Endometrial microvascular endothelial cells (primary cell): Measurements from ENCODE around the gene SETDB2. TPM values are rescaled to one million over a fixed set of nuclear protein-coding genes. Genes with fewer than 3 reads are reported as not detected.
"Not testable (repeated sequence)": the region's sequence is repeated elsewhere in the genome, so short reads cannot be mapped to it uniquely, and the experiment has no call there.

Experiments
- in situ Hi-C: cut with HindIII; loops from 2 replicates; pipeline ENCODE4 v1.10.0; 2017; ENCODE audit warnings: low sequenced_read_pairs, low pct_unique_long_range_greater_than_20kb; ENCODE audit errors: inconsistent ontology term
- total RNA-seq: library from RNA; depleted of rRNA; stranded (reverse); fragments of >200 nt; gene quantifications from one replicate; pipeline ENCODE4 v1.2.3, GENCODE V29; 2015; ENCODE audit errors: inconsistent ontology term

Gene SETDB2
- total RNA-seq, 1 donor from 2014 or later, result 12.2 TPM

DNA sequence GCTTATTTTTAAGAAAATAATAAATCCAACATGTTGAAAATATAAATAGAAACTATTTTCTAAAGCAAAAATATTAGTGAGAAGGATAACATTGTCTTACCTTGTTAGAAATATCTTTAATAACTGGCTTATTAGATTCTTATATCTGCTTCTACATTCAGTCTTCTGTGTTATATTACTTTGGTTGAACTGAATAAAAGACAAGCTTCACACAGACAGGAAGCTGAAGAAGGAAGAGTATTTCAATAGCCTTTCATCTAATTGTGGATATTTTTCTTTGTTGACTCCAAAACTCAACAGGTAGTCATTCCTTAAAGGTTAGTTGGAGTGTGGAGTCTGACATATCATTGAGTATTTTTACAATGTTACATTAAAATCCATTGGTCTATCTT lies 10.9 kb downstream of the SETDB2 start:
- in situ Hi-C loops, result no loop called here

DNA sequence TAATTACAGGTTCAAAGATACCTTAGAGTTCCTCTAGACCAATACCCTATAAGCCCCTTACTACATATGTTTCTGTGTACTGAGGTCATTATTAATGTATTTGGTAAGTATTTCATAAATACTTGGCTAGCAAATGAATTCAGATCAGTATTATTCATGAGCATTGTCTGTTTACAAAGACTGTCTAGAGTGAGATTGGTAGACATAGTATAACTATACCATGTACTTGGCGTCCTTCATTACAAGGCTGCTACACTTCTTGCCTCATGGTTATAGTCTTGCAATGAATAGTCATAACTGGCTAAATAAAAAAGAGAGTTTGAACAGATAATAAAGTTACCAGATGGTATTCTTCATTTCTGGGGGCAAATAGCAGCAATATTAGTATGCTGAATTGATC lies 12.1 kb downstream of the SETDB2 start:
- in situ Hi-C loops, result no loop called here

DNA sequence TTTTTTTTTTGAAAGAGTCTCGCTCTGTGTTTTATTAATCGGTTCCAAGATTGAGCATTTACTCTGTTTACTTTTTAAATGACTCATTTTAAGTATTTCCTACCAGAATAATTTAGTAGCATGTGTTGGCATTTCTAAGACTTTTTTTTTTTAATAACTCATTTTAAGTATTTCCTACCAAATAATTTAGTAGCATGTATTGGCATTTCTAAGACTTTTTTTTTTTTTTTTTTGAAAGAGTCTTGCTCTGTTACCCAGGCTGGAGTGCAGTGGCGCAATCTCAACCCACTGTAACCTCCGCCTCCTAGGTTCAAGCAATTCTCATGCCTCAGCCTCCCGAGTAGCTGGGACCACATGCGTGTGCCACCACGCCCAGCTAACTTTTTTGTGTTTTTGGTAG lies 13.1 kb downstream of the SETDB2 start:
- in situ Hi-C loops, result no loop called here

DNA sequence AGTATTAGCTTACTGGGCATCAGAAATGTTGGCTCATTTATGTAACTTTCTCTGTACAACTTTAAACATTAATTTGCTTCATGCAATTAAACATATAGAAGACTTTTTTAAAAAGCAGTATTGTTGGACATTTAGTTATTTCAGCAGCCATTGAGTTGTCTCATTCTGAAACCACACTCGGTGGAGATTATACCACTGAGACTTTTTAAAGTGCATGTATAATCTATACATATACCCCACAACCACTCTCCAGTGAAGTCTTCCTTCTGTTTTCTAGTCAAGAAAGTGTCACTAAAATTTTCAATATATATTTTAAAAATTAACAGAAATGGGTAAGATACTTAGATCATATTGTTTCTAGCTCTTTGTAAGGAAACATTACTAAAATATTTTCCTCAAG lies 15.5 kb downstream of the SETDB2 start:
- in situ Hi-C loops, result no loop called here

DNA sequence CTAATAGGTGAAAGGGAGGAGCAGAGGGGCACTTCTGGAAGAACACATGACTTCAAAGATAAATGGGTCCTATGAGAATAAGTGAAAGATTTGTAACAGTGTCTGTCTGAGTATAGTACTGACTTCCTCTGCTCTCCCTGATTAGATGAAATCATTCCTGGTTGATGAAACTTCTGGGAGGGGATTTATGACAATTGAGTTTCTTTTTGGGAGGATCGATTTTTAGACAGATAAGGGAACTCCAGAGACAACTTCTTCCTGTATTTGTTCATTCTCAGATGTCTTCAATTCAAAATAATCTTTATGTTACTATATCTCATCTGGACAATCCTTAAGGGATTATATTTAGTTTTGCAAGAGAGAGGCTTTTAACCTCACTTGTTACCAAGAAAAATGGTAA lies 20.0 kb downstream of the SETDB2 start:
- in situ Hi-C loops, result no loop called here

DNA sequence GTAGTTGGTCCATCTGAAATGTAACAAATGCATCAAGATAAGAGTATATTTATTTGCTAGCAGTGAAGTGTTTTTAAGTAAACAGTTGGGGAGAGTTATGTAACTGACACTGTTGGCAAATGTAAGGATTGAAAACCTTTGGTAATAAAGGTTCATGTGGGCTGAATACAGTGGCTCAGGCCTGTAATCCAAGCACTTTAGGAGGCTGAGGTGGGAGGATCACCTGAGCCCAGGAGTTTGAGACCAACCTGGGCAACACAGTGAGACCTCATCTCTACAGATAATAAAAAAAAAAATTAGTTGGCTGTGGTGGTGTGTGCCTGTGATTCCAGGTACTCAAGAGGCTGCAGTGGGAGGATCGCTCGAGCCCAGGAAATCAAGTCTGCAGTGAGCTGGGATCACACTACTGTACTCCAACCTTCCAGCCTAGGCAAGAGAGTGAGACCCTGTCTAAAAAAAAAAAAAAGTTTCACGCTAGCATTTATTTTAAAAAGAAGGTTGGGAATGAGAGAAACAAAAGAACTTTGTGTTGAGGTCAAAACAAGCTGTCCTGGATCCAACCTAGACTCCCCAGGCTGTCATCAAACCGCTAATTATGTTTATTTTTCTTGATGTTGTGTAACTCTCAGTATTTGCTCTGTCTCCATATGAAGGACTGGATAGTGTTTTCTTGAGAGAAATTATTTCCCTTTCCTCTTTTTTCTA lies 20.7 kb downstream of the SETDB2 start:
- in situ Hi-C loops, result no loop called here

DNA sequence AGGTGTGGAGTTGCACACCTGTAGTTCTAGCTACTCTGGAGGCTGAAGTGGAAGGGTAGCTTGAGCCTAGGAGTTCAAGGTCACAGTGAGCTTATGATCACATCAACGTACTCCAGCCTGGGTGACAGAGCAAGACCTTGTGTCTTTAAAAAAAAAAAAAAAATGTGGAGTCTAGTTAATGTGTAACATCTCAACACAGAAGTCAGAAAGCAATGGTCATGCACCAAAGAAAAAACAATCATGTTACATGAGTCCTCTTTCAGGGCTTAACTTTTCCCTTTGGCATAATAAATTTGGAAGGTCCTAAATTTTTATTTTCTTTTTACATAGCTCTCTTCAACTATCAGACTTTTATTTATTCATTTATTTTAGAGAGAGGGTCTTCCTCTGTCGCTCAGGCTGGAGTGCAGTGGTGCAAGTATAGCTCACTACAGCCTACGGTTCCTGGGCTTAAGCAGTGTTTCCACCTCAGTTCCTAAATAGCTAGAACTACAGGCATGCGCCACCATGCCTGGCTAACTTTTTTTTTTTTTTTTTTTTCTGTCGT lies 22.3 kb downstream of the SETDB2 start:
- in situ Hi-C loops, result no loop called here

DNA sequence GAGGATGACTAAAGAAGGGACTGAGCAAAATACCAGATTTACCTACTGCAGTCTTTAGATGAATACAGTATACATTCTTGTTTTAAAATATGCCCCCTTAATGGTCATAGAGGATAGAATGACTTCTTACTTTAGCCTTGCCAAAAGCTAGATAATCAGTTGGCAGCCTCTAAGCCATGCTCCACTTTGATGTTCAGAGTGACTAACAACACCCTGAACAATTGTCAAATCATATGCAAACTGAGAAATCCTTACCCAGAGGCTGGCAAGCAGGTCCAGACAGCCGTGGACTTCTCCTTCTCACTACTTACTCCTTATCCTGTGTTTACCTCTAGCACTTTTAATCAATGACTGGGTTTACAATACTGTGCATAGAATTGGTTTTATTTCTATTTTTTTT lies 28.1 kb downstream of the SETDB2 start:
- in situ Hi-C loops, result no loop called here

DNA sequence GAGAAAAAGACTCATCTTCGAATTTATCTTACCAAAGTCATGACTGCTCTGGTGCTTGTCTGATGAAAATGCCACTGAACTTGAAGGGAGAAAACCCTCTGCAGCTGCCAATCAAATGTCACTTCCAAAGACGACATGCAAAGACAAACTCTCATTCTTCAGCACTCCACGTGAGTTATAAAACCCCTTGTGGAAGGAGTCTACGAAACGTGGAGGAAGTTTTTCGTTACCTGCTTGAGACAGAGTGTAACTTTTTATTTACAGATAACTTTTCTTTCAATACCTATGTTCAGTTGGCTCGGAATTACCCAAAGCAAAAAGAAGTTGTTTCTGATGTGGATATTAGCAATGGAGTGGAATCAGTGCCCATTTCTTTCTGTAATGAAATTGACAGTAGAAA lies 32.5 kb downstream of the SETDB2 start:
- in situ Hi-C loops, result no loop called here

DNA sequence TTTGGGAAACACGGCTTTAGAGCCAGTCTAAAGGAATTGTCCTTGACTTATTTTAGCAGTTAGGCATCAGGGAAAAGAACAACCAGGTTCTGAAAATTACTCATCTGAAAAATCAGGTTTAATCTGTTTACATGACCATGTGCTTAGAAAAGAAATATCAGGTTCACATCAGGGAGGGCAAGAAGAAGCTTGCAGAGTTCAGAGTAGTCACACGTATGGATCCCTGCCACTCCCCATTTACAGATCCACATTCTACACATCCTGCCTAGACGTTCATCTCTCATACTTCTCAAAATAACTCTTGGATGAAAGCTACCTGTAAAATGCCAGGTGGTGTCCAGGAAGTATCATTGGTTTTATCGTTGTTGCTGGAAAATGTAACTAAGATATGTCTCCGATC lies 37.7 kb downstream of the SETDB2 start:
- in situ Hi-C loops, result no loop called here

DNA sequence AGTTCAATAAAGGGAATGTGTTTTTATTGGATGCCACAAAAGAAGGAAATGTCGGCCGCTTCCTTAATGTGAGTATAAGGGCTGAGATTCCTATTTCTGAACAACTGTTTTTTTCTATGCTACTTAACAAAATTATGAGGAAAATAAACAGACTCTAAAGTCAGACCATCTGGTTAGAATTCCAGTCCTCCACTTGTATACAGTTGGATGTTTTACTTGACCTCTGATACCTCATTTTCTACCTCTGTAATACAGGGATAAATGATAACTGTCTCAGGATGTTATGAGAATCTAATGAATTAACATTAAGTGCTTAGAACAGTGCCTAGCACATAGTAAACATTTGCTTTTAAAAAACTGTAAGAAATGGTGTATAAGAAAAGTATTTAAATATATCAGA lies 44.5 kb downstream of the SETDB2 start:
- in situ Hi-C loops, result no loop called here

DNA sequence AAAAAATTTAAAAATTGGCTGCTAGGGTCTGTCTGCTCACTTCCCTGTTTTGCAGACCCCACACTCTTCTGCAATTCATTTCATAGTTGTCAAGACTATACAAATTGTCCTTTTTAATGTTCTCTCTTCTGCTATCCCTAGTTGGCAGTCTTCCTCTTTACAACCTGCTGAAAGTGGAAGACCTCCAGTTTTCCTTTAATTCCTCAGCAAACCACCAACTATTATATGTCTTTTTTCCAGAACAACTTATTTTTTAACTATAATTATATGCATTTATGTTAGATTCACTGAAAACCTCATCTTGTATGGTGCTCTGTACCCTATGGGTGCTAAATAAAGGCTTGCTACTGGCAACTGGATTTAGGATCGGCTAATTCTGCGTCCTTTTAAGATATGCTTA lies 50.6 kb downstream of the SETDB2 start:
- in situ Hi-C loops, result no loop called here

DNA sequence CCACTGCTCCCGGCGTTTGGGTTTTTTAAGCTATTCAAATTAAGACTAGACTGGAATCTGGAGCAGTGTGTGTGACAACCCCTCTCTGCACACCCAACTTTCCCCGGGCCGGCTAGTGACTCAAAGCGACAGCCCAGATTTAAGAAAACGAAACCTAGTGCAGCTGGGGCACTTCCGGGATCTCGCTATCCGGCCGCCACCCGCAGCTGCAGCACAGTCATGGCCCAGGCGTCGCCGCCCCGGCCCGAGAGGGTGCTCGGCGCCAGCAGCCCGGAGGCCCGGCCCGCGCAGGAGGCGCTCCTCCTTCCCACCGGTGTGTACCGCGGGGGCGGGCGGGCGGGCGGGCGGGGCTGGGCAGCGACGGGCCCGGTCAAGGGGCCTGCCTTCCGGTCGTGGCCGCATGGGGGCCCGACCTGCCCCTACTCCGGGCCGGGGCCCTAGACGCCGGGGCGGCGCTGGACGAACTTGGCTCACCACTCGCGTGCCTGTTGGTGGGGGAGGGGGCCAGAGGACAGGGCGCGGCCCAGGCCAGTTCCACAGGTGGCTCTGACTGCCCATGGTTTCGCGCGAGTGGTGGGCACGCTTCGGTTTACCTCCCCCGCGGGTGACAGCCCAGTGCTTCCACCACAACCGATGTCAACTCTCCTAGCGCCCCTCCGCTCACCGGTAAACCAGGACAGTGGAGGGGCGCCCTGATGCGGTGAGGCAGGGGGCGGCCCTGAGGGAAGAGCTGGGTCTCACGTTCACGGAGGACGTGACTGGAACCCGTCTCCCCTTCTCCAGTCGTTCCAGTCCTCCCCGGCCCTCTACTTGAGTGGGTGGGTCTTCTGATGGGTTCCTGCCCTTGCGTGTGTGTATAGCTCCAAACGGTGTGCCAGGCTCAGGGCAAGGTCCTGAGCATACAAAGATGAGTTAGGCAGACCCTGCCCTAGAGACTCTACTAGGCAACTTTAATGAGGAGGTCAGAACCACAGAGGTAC lies 52.0 kb downstream of the SETDB2 start, which contains the start of gene PHF11:
Gene PHF11, plus strand, starts transcription at position 171 of the 980 bp plus-strand sequence. Its CDS starts 49 bp downstream, at position 220.
- in situ Hi-C loops, result no loop called here

DNA sequence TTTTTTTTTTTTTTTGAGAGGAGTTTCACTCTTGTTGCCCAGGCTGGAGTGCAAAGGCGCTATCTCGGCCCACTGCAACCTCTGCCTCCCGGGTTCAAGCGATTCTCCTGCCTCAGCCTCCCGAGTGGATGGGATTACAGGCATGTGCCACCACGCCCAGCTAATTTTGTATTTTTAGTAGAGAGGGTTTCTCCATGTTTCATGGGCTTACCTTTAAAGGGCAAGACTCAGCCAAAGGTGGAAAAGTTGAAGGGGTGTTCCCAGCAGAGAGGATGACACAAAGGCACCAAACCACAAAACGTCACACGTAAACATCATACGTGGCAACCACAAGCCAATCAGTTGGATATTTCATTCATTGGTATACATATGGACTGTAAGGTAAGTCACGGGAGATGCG lies 52.8 kb downstream of the SETDB2 start:
- in situ Hi-C loops, result not testable (repeated sequence)

DNA sequence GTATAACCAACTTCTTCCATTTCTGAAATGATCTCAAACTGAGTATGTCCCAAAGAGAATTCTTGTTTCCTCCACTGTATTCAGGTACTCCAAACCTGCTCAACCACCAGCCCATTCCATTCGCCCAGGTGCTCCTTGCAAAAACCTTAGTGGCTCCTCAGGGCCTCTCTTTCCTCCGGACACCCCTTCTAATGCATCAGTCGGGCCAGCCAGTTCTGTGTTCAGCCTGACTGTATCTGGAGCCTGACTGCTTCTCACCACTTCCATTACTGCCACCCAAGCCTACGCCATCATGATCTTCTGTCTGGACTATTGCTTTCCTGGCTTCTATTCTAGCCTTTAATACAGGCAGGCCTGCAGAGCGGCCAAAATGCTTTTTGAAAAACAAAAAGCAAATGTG lies 53.2 kb downstream of the SETDB2 start:
- in situ Hi-C loops, result no loop called here

DNA sequence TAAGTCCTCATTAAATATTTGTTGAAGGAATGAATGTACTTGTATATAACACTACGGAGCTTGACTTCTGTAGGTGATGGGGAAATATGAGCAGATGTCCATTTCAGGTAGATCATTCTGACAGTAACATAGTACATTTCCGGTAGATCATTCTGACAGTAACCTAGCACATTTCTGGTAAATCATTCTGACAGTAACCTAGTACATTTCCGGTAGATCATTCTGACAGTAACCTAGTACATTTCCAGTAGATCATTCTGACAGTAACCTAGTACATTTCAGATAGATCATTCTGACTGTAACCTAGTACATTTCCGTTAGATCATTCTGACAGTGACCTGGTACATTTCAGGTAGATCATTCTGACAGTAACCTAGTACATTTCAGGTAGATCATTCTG lies 54.1 kb downstream of the SETDB2 start:
- in situ Hi-C loops, result no loop called here

DNA sequence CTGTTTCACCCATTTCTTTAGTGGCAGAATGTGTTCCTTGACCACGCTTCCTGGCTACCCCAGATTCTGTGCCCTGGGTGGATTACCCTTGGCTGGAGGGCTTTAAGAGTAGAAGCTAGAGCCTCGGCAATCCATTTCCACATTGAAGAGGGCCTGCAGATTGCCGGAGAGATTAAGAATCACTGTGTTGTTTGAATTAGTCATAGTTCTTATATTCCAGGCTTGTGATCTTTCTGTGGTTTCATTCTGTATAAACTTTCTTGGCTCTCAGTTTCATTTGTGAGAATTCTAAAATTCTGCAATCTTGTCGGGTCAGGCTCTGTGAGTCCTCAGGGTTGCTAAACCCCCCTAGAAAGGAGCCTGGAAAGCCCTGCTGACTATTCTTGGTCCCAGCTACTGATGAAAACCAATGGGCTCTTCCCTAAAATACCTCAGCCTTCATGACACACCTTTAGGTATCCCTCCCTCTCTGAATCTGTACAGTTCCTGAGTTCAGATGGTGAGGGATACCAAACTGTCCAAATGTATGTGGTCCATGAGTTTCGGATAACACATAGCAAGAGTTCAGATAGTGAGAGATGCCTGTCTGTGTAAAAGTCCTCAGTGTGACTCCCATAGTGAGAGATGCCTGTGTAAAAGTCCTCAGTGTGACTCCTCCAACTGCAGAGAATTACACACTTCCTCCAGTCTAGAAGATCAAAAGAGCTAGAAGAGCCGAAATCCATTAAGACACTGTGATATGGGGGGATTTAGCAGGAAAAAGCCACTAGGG lies 56.0 kb downstream of the SETDB2 start:
- in situ Hi-C loops, result no loop called here

DNA sequence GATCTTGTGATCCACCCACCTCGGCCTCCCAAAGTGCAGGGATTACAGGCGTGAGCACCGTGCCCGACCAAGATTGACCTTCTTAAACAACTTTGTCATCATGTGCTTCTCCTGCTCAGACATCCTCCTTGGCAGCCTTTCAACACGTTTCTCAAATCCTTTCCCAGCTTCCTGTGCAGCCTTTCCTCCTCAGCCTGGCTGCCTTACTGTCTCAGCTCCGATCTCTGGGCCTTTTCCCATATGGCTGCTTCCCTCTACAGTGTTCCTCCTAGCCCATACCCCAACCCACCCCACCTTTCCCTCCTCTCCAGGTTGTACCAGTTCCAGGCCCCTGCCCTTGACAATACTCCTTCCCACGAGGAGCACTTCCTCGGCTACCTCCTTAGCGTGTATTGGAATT lies 58.9 kb downstream of the SETDB2 start:
- in situ Hi-C loops, result no loop called here

DNA sequence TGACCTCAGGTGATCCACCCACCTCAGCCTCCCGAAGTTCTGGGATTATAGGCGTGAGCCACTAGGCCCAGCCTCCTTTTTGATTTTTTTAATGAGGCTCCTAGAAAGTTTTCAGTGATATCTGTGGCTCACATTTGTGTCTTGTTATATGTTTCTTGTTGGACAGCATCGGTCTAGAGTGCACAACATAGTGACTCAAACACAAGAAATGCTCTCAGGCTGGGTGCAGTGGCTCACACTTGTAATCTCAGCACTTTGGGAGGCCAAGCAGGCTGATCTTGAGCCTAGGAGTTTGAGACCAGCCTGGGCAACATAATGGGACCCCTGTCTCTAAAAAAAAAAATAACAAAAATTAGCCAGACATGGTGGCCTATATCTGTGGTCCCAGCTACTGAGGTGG lies 59.9 kb downstream of the SETDB2 start:
- in situ Hi-C loops, result no loop called here
